ENCODE data around the gene CASK.

CASK gene

DNA sequence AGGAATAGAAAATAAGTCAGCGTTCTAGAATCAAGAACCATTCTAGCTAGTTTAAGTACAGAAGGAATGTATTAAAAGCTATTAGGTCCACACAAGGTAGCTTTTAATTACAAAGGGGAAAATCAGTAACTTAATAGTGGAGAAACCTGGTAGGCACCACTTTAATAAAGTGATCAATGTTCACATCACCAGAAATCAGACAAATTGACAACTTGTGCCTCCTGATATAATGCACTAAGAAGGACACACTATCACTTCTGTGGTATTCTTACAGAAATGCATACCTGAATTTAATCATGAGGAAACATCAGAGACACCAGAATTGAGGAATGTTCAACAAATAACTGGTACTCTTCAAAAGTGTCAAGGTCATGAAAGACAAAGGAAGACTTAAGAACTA, 421.4 kb downstream of the CASK start:
- no peak for DNase-seq

DNA sequence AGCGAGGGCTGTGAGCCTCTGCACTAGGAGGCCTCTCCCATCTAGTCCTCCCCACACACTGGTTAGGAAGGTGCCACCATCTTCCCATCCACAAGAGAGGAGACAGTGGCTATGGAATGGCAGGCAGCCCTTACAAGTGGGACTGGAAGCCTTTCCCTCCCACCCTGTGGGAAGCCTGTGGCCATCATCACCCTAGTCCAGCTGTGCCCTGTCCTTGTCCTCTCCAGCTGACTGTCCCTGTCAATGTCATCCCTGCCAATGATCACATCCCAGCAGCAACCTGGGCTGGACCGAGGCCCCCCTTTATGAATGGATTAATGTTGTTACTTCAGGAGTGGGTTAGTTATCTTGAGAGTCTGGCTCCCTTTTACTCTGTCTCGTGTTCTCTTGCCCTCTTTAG, 423.4 kb downstream of the CASK start:
- no peak for DNase-seq

DNA sequence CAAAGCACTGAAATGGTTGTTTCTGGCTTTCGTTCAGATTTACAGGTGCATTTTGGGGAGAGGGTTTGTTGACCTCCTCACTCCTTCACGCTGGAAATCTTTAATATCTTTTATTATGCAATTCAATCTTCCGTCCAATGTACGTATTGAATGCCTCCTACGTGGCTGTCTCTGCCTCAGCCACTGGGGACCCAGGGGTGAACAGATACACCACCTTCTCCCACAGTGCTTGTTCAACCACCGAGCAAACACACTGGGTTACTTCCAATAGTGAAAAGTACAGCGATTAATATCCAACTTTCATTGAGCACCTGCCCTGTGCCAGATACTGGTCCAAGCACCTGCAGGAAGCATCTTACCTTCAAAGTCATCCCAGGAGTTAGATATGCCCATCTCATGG, 424.2 kb downstream of the CASK start:
- DNase-seq, result no peak

DNA sequence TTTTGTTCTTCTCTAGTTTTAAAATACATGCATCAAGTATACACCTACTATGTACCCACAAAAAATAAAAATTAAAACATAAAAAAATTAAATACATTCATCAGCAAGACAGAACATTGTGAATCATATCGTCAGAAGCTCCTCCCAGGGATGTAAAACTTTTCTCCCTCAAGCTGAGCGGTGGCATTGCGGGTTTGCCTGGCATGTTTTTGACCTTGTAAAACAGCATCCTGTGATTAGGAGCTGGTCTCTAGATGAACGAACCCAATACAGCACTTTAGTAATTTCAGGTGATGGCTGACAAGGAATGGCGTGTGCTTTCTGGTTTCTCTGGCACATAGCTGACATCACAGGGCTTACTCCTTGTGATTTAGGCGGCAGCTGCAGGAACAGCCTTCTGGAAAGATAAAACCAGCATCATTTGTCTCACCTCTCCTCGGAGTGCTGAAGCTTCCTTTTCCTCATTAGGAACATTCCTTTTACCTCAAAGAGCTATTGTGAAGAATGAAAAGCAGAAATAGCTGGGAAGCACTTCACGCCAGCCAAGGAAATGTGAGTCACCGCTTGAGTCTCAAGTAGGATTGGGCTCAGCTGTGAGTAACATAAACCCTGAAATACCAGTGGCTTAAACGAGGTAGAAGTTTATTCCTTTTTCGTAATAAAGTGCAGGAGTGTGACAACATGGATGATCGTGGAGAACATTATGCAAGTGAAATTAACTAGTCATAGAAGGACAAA, 431.9 kb downstream of the CASK start:
- DNase-seq, result peak; percentile 81

DNA sequence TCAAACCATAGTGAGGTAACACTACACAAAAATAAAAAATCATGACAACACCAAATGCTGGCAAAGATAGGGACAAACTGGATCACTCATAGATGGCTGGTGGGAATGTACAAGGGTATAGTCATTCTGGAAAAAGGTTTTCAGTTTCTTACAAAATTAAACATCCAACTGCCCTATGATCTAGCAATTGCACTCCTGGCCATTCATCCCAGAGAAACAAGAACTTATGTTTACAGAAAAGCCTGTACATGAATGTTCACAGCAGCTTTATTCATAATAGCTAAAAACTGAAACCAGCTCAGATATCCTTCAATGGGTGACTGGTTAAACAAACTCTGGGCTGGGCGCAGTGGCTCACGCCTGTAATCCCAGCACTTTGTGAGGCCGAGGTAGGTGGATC, 432.9 kb downstream of the CASK start:
- no peak for DNase-seq

DNA sequence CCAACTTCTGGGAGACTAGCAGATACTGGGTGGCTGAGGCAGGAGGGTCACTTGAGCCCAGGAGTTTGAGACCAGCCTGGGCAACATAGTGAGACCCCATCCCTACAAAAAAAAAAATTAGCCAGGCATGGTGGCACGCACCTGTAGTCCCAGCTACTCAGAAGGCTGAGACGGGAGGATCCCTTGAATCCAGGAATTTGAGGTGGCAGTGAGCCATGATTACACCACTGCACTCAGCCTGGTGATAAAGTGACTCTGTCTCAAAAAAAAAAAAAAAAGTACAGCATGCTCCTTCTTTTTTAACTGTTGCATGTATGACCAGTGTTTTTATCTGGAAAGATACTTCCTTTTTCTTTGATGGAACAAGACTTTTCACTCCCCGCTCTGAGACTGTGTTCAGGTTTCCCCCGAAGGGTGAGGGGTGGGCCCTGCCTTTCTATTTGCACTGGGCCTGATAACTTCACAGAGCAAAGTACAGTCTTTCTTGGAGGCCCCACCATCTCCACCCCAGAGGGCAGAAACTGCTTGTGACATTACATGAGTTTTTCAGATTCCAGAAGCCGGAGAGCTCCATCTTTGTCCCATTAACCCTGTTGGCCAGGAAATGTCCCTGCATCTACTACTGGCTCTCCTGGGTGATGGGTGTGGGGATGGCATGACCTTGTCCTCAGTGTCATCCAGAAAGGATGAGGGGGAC, 441.1 kb downstream of the CASK start:
- no peak for DNase-seq

DNA sequence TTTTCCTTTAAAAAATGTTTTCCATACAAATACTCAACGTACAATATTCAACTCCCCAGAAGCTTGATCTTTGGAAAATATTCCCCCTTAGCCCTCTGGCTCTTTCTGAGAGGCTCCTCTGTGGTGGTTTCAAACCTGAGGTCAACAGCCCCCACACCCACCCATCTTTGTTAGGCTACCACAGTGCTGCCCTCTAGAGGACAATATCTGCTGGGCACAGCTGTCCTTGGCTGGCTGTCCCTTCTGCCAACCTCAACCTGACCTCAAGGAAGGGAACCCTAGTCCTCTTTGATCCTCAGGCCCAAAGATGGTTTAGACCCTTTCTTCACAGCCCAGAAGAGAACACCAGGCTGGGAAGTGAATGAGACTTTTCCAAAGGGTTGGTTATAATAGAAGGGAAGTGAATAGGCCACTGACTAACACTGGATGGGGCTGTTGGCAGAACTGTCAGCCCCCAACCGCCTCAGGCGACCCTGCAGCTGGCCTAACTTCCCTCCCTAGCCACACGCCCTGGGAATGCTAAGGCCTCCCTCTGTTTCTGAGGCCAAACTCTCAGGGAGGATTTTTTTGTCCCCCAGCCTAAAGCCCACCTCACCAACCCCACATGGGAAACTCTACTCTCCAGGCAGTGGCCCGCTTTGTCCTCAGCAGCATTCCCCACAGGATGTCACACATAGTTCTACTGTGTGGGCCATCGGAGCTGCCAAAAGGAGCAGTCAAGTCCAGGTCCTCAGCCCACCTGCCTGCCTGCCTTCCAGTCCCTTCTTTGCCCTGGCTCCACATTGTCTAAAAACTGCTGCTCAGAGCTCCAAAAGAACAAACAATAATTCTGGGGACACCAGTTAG, 441.9 kb downstream of the CASK start:
- no peak for DNase-seq

DNA sequence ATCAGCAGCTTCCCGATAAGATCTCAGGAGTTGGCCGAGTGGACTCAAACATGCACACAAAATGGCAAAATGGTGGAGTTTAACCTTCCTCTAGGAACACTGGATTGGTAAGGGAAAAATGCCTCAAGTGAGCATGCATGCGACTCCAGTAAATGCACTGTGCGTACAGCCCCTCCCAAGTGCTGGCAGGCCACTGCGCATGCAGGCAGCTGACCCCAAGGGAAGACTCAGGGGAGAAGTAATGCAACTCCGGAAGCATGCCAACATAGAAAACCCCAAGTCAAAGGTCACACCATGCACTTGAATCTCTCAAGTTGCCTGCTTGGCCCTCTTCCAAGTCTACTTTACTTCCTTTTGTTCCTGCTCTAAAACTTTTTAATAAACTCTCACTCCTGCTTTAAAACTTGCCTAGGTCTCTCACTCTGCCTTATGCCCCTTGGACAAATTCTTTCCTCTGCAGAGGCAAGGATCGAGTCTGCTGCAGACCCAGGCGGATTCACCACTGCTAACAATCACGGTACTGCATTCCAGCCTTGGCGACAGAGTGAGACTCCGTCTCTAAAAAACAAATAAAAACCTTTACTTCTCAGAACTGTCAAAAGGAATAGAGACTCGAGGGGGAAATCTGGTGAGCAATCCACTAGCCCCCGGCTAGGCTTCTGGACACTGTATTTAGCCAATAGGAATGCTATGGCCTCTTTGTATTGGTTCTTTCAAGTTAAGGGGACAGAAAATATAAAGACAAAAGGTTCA, 442.7 kb downstream of the CASK start:
- no peak for DNase-seq

DNA sequence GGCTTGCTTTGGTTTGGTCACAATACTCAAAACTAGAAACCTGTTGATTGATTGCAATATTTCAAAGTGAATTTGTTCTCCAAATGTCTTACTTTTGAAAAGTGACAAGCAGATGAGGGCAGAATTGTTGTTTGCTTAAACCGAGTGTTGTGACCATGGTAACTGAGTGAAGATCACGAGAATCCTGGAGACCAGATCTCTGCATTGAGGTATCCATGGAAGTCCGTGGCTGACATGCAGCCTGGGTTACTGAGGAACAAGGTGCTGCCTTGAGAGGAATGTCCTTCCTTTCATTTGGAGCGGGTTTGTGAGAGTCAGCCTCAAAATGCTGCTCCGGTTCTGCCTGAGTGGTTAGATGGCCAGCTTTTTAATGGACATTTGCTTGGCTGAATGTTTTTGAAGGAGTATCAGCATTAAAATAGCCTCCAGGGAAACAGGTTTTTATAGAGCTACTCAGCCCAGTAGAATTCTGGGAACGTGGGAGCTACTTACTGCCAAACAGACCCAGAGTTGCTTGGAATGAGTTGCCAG, 444.9 kb downstream of the CASK start:
- no peak for DNase-seq

DNA sequence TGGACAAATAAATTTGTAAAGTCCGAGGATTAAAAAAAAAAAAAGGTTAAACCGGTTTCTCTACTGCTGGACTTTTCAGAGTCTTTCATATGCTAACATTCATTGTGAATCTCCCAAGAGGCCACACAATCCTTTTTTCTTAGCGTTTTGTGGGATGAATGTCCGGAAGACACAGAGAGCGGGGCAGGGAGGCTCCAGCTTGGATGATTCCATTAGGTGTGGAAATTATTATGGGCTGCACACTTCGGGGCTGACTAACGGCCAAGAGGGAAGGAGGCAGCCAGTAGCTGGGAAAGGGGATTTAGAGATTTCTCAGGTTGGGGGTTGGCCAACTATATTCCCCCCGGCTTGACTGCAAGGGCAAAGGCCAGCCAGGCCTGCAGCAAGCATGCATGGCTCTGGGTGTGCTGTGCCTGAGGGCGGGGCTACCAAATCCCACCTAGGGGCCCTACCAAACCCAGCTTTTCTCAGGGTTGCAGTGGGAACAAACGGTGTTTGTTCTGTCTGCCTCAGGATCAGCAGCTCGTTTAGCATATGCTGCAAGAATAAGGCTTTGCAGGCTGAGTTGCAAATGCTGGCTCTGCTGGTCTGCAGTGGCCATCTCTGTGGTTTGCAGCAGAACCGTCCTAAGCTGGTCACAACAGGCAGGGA, 447.6 kb downstream of the CASK start:
- no peak for DNase-seq

DNA sequence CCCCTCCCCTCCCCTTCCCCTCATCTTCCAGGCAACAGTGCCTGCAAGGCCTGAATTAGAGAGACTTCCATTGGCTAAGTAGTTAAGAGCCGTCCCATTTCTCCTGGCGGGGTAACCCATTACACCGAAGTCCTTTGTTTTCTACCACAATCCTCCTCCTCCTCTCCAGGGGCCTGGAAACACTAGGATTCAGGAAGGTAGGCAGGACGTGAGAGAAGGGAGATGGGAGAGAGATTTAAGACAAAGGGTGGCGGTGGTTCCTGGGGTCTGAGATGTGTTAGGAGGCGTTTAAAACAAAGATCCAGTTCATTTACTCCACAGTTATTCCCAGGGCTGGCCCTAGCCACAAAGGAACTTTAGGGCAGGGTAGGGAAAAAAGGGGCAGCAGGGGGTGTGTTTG, 448.2 kb downstream of the CASK start:
- DNase-seq, result no peak

DNA sequence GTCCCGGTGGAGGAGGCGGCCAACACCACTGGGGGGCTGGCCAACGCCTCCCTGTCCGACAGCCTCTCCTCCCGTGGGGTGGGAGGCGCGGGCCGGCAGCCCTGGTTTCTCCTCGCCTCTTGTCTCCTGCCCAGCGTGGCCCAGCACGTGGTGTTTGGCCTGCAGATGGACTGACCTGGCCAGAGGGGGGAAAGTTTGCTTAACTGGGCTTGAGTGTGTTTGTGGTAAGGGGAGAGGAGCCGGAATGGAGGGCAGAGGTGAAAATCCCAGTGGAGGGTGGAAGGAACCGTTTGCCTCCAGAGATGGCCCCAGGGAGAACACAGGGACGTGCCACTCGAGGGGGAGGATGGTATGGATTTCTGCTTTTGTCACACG, 448.6 kb downstream of the CASK start:
- DNase-seq, result no peak

DNA sequence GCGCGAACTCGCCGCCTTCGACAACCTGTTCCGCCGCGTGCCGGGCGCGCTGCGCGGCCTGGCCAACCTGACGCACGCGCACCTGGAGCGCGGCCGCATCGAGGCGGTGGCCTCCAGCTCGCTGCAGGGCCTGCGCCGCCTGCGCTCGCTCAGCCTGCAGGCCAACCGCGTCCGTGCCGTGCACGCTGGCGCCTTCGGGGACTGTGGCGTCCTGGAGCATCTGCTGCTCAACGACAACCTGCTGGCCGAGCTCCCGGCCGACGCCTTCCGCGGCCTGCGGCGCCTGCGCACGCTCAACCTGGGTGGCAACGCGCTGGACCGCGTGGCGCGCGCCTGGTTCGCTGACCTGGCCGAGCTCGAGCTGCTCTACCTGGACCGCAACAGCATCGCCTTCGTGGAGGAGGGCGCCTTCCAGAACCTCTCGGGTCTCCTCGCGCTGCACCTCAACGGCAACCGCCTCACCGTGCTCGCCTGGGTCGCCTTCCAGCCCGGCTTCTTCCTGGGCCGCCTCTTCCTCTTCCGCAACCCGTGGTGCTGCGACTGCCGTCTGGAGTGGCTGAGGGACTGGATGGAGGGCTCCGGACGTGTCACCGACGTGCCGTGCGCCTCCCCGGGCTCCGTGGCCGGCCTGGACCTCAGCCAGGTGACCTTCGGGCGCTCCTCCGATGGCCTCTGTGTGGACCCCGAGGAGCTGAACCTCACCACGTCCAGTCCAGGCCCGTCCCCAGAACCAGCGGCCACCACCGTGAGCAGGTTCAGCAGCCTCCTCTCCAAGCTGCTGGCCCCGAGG, 449.2 kb downstream of the CASK start:
- no peak for DNase-seq

DNA sequence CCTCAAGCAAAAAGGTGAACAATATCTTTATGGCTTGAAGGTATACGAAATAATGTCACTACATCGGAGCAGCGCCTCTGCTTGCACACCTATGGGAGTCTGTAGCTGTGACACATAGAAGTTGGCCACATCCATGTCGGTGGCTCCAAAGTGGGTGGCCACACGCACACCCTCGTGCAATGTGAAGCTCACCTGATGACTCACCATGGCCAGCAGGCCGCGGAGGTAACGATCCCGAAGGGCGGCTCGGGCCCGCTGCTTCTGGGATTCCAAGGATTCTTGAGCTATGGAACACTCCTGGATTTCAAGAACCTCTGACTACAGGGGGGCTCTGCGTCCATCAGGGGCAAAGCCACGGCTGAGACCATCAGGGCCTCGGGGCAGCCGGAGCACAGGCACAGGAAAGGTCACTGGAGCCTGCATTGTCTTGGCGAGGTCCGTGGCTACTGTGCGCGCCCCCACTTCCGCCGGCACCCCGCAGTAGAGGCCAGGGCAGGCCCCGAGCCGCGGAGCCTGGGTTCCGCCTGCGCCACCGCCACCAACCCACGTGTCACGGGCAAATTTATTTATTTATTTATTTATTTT, 451.0 kb downstream of the CASK start:
- no peak for DNase-seq

DNA sequence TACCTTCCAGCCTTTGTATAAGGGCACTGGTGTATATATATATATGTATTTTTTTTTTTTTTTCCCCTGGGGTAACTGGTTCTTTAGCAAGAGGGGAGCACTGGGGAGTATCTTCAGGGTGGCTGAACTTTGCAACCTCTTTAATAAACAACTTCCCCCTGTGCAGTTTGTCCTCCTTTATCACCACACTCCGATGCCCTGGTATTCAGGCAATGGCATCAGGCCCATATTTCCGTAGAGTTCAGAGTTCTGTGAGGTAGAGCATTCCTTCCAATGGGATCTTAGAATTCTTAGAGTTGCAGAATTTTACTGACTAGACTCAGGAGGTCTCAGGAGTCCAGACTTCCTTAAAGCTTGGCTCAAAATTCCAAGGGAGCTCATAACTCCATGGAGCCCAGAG, 451.6 kb downstream of the CASK start:
- DNase-seq, result no peak

DNA sequence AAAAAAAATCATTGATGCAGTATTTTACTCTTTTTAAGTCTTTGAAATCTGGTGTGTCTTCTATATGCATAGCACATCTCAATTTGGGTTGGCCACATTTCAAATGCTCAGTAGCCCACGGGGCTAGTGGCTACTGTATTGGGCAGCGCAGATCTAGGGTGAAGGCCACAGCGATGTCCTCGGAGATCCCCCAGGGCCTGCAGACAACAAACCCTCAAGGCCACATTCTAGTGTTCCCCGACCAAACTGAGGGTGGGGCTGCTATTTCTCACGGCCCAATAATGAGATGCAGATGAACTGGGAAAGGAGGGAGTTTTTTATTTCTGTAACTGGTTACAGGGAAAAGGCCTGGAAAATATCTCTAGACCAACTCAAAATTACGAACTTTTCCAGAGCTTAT, 452.6 kb downstream of the CASK start:
- no peak for DNase-seq

DNA sequence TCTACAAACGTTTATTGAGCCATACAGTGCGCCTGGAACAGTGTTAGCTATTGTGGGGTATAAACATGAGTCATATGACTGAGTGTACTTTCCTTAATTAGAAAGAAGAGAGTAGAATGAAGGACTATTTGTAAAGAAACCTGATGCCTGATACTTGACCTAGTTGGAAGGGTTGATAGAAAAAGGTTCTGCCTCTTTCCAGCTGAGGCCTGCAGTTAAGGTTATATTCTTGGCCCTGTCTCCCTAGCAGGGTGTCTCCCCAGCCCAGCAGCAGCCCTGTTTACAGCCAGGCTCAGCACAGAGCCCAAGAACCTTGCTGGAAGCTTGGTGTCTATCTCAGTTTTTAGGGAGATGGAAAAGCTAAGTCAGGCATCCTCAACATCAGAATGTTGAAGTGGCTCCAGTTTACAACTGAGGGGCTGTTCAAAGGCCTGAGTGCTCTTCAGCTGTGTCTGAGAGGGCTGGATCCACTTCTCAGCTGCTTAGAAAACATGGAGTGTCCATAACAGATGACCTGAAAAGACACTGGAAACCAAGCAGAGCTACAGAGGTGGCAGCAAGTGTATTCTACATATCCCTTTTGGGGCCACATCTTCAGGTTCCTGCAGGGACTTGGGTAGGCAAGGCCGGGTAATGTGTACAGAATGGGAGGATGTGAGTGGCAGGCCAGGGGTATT, 454.6 kb downstream of the CASK start:
- peak; percentile 18 for DNase-seq

Data from NCI-H2227 treated with DMSO at 0.1 percent for 48 hours (cell line).